ENCODE data around the gene NOX1. TPM values are rescaled to one million over a fixed set of nuclear protein-coding genes. Genes with fewer than 3 reads are reported as not detected.

The NOX1 gene
- total and polyA plus RNA-seq, 11 donors = 0.57 TPM; not detected in 10

DNA sequence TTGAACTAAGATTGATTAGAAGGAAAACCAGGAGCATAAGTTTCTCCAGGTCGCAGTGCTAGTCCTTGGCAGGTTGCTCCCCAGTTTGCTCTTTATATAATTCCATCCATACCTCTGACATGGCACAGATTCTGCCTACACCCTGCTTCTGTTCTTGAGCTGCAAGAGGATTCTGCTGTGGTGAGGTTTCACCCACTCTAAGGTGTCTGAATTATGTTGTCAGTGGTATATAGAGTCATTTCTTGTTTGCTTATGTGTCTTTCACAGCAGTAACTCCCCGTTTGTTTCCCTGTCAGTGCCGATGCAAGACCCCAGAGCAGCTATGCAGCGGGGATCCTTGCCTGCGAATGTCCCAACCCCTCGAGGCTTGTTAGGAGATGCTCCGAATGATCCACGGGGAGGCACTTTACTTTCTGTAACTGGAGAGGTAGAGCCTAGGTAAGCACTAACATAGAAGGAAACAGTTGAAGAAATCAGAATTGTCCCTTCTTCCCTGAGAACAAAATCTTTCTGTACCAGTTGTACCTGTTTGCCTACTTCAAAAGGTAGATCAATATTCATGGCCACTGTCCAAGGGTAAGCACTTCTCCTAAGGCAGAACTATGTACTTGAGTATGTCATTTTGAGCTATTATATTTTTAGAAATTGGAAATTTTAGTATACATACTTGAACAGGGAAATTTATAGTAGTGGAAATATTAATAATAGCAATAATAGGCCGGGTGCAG, 42.8 kb downstream of the NOX1 start:
- Histone ChIP-seq H3K4me3 (no peak overlapping the region), H3K27me3 (no peaks in the 10 kb centered on the region), H3K36me3 (peaks cover 0 to 89% (median 53%) of the 10 kb centered on the region in 9 donors), H3K4me1 (no peaks in the 10 kb centered on the region), H3K9me3 (no peaks in the 10 kb centered on the region), H3K27ac (no peak overlapping the region)
- no peak for ATAC-seq
- 81 to 99% (median 92%) methylated on average over 9 of the region's 9 CpGs for WGBS, 4 donors
- TF ChIP-seq CTCF (IDR thresholded peaks at IDR 0.05) = no peak
- no peak for DNase-seq
- intact Hi-C loops (cut with DNase I) = no loop called here

DNA sequence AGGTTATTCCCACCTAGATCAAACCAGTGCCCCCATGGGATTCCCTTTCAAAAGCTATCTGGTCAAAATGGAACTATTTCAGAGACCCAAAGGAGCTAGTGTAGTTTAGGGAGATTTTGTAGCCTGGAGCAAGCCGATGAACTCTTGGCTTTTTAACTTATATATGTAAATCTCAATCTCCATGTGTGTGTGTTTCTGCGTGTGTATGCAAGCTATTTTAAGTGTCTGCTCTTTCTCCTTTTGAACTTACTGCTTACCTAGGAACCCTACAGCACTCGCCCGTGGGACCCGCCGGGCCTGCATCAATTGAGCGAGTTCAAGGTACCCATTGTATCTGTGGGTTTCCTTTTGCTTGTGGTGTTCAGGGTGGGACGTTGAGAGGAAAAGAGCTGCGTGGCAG, 43.6 kb downstream of the NOX1 start:
- H3K36me3 ChIP-seq = peaks cover 0 to 89% (median 53%) of the 10 kb centered on the region in 9 donors
- intact Hi-C loops (cut with DNase I) = no loop called here
- H3K4me3 ChIP-seq = no peak overlapping the region

DNA sequence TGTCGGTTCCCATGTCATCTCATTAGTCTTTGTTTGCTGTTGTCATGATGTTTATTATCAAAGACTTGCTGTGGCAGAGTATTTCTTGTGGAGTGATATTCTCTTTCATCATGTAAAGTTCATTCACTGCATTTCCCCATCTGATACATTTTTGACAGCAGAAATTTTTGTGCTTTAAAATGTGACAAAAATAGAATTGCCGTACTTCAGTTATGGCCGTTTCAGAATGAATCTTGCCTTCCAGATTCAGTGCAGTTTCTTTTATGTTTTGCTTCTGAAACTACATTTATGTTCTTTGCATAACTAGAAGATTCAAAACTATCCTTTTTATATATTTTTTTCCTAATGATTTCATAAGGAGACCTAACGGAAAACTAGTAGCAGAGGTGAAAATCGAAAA, 44.0 kb downstream of the NOX1 start:
- DNase-seq = no peak
- no peak overlapping the region for H3K27ac ChIP-seq
- TF ChIP-seq POLR2A (IDR thresholded peaks at IDR 0.05) = no peak
- TF ChIP-seq CTCF (IDR thresholded peaks at IDR 0.05) = no peak
- no peaks in the 10 kb centered on the region for H3K9me3 ChIP-seq
- no peaks in the 10 kb centered on the region for H3K27me3 ChIP-seq
- no peaks in the 10 kb centered on the region for H3K4me1 ChIP-seq
- 86 to 95% (median 90%) methylated on average over 5 of the region's 5 CpGs for WGBS, 4 donors
- intact Hi-C loops (cut with DNase I) = no loop called here
- peaks cover 0 to 92% (median 53%) of the 10 kb centered on the region in 9 donors for H3K36me3 ChIP-seq
- ATAC-seq = no peak
- no peak overlapping the region for H3K4me3 ChIP-seq

More for the DNA sequence above, 43.6 kb downstream of the NOX1 start:
- no peak for TF ChIP-seq CTCF (IDR thresholded peaks at IDR 0.05)
- no peak for TF ChIP-seq POLR2A (IDR thresholded peaks at IDR 0.05)
- ATAC-seq (no peak), DNase-seq (no peak)
- WGBS, 4 donors = 90 to 97% (median 95%) methylated on average over 9 of the region's 9 CpGs
- Histone ChIP-seq H3K27me3 (no peaks in the 10 kb centered on the region), H3K27ac (no peak overlapping the region), H3K9me3 (no peaks in the 10 kb centered on the region), H3K4me1 (no peaks in the 10 kb centered on the region)

DNA sequence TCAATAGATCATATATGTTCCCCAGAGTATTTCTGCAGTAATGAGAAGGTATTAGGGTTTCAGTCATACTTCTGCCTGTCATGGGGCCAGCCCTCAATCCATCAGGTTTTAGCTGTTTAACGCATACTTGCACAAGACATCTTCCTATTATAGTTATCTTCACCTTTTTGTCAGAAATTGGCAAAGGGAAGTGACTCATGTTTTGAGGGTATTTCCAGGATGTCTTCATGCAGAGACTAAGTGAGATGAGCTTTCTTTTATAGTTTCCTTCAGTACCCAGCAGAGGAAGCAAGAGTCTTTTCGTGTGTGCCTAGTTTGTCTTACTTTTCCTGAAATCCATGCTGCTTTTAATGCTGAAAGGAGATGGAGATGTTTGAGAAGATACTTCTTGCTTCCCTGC, 44.4 kb downstream of the NOX1 start:
- H3K36me3 ChIP-seq = peaks cover 0 to 93% (median 56%) of the 10 kb centered on the region in 9 donors
- H3K9me3 ChIP-seq = no peaks in the 10 kb centered on the region
- no peak overlapping the region for H3K4me3 ChIP-seq
- H3K4me1 ChIP-seq = no peaks in the 10 kb centered on the region
- DNase-seq (no peak), ATAC-seq (no peak)
- no peak overlapping the region for H3K27ac ChIP-seq
- TF ChIP-seq CTCF (IDR thresholded peaks at IDR 0.05) (no peak), POLR2A (IDR thresholded peaks at IDR 0.05) (no peak)
- H3K27me3 ChIP-seq = no peaks in the 10 kb centered on the region
- WGBS, 4 donors = 46 to 69% (median 59%) methylated on average over 2 of the region's 2 CpGs
- intact Hi-C loops (cut with DNase I) = no loop called here
